Measurements from ENCODE around the gene ATP2C2. TPM values are rescaled to one million over a fixed set of nuclear protein-coding genes. Genes with fewer than 3 reads are reported as not detected.

The ATP2C2 gene
- total RNA-seq, 1 experiment from 2014 or later = 4.3 TPM

DNA sequence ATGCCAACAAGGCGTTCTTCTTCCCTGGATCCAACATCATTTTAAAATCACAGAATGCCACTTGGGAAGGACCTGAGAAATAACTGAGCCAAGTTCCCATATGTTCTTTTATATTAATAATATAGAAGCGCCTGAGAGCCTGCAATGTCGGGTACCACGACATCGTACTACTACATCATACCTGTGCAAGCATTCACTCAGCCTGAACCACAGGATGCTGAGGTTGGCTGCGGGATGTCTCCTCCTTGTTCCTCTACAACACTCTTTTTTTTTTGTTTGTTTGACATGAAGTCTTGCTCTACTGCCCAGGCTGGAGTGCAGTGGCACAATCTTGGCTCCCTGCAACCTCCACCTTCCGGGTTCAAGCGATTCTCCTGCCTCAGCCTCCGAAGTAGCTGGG, 2.1 kb upstream of the ATP2C2 start:
- Mint-ChIP-seq H3K4me3 (no peak overlapping the region), H3K4me1 (peaks cover 38% of the 10 kb centered on the region)
- CTCF ChIA-PET = interaction anchor here (0.9 to 1.1 kb wide), 4 partner anchors 24 to 89 kb away, joined by 3 to 6 read pairs (median 6); no protein-coding TSS in a partner anchor

More for the DNA sequence above, 2.1 kb upstream of the ATP2C2 start:
- DNase-seq (ENCODE audit: low spot score) = no peak
- Mint-ChIP-seq H3K36me3 (no peaks in the 10 kb centered on the region), H3K27me3 (ENCODE audit: low read depth) (peaks cover 32% of the 10 kb centered on the region), H3K9me3 (no peaks in the 10 kb centered on the region), H3K27ac (no peak overlapping the region)
- no peak for TF ChIP-seq GABPB1 (CRISPR knock-in tag; IDR thresholded peaks at IDR 0.05)
- TF ChIP-seq ZNF425 (CRISPR knock-in tag; conservative IDR thresholded peaks at IDR 0.05) = no peak
- no peak for TF ChIP-seq JAZF1 (CRISPR knock-in tag; IDR thresholded peaks at IDR 0.05)
- TF ChIP-seq ESRRA (CRISPR knock-in tag; IDR thresholded peaks at IDR 0.05; ENCODE audit: borderline replicate concordance) = no peak
- no peak for TF ChIP-seq IRF2 (CRISPR knock-in tag; IDR thresholded peaks at IDR 0.05; ENCODE audit: borderline replicate concordance, low read depth)
- TF ChIP-seq CBFB (CRISPR knock-in tag; IDR thresholded peaks at IDR 0.05; ENCODE audit: low read depth) = no peak
- TF ChIP-seq, protein P1, sequence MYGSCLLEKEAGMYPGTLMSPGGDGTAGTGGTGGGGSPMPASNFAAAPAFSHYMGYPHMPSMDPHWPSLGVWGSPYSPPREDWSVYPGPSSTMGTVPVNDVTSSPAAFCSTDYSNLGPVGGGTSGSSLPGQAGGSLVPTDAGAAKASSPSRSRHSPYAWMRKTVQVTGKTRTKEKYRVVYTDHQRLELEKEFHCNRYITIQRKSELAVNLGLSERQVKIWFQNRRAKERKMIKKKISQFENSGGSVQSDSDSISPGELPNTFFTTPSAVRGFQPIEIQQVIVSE (CRISPR knock-in tag; IDR thresholded peaks at IDR 0.05; ENCODE audit: borderline replicate concordance) = no peak
- TF ChIP-seq, protein P2, sequence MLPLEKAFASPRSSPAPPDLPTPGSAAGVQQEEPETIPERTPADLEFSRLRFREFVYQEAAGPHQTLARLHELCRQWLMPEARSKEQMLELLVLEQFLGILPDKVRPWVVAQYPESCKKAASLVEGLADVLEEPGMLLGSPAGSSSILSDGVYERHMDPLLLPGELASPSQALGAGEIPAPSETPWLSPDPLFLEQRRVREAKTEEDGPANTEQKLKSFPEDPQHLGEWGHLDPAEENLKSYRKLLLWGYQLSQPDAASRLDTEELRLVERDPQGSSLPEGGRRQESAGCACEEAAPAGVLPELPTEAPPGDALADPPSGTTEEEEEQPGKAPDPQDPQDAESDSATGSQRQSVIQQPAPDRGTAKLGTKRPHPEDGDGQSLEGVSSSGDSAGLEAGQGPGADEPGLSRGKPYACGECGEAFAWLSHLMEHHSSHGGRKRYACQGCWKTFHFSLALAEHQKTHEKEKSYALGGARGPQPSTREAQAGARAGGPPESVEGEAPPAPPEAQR (CRISPR knock-in tag; IDR thresholded peaks at IDR 0.05) = no peak
- TF ChIP-seq TEAD4 (CRISPR knock-in tag; IDR thresholded peaks at IDR 0.05) = no peak
- no peak for TF ChIP-seq ZNF281 (CRISPR knock-in tag; IDR thresholded peaks at IDR 0.05)
- no peak for TF ChIP-seq RORB (CRISPR knock-in tag; IDR thresholded peaks at IDR 0.05)
- TF ChIP-seq MYBL2 (CRISPR knock-in tag; IDR thresholded peaks at IDR 0.05) = no peak
- TF ChIP-seq ZNF121 (CRISPR knock-in tag; IDR thresholded peaks at IDR 0.05) = no peak
- no peak for TF ChIP-seq ELF4 (CRISPR knock-in tag; IDR thresholded peaks at IDR 0.05; ENCODE audit: low read depth)
- TF ChIP-seq, protein P3, sequence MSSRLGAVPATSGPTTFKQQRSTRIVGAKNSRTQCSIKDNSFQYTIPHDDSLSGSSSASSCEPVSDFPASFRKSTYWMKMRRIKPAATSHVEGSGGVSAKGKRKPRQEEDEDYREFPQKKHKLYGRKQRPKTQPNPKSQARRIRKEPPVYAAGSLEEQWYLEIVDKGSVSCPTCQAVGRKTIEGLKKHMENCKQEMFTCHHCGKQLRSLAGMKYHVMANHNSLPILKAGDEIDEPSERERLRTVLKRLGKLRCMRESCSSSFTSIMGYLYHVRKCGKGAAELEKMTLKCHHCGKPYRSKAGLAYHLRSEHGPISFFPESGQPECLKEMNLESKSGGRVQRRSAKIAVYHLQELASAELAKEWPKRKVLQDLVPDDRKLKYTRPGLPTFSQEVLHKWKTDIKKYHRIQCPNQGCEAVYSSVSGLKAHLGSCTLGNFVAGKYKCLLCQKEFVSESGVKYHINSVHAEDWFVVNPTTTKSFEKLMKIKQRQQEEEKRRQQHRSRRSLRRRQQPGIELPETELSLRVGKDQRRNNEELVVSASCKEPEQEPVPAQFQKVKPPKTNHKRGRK (CRISPR knock-in tag; IDR thresholded peaks at IDR 0.05; ENCODE audit: borderline replicate concordance) = no peak
- POLR2A ChIA-PET = no interaction called here
- no peak for ATAC-seq

Measured in WTC11 (cell line).